GM19043 (cell line): ENCODE measurements around the gene PRRX2.
"Not testable (repeated sequence)": the region's sequence is repeated elsewhere in the genome, so short reads cannot be mapped to it uniquely, and the experiment has no call there.

Experiments used
- ATAC-seq: cut with Tn5 transposase; IDR thresholded peaks from one replicate; pipeline ENCODE4 v1.9.1; 2021; ENCODE audit warnings: low read depth; ENCODE audit not compliant: unreplicated experiment

Gene PRRX2

DNA sequence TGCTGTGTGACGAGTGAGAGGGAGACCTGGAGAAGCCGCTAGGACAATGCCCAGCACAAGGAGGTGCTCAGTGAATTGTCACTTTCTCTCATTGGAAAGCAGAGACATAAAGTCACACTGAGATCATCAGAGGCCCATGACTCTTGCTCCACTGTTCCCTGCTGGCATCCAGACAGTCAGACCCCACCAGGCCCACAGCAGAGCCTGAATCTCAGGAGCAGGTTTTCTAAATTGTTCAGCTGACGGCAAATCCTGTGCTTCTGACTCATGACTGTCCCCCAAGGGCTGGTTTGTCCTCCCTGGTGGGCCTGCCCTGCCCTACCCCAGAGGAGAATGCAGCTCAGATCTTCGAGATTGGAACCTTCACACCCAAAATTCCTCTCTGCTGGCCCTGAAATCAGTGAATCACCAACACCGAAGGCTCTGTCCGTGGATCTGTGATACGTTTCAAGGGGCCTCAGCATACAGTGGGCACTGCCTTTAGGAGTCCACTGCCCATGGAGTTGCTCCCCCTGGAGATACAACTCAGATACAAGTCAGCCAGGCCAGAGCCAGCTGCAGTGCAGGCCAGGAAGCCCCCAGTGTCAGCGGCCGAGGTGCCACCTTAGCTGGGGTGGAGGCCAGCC lies 84.7 kb downstream of the PRRX2 start:
- ATAC-seq = no peak

DNA sequence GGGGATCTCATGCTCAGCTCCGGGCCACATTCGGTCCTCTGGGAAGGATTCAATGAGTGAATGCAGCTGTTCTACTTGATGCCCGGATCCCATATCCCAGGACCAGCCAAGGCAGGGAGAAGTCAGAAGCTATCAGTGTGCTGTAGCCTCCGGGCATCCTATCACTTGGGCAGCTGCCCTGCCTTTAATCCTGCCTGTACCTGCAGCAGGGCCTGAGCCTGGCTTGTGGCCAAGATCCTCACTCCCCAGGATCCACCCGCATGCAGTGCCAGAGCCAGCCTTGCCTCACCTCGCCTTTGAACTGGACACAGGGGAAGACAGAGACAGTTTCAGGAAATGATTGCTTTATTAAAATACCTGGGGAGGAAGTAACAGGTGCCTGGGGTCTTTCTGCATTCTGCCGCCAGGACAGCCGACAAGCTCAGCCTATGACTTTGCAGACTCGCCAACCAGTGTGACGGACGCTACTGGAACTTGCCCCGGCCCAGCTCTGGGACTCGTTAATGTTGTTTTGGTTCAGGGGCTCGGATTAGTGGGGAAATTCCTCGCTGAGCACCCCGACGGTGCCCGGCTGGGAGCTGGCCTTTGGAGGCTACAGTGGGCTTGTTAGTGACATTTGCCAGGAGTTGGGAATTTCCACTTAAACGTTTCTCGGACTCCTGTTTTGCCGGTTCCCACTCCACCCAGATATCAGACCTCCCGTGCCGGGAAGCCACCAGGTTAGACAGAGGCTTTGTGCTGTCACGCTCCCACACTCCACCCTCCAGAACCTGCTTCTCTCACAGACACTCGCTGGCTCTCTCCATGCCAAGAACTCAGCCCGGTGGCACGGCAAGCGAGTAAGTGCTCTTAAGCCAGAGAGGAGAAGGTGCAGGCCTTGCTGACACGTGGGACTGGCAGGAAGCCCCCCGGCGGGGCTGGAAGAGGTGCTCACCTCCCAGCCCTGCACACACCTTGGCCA lies 86.7 kb downstream of the PRRX2 start:
- ATAC-seq = no peak

DNA sequence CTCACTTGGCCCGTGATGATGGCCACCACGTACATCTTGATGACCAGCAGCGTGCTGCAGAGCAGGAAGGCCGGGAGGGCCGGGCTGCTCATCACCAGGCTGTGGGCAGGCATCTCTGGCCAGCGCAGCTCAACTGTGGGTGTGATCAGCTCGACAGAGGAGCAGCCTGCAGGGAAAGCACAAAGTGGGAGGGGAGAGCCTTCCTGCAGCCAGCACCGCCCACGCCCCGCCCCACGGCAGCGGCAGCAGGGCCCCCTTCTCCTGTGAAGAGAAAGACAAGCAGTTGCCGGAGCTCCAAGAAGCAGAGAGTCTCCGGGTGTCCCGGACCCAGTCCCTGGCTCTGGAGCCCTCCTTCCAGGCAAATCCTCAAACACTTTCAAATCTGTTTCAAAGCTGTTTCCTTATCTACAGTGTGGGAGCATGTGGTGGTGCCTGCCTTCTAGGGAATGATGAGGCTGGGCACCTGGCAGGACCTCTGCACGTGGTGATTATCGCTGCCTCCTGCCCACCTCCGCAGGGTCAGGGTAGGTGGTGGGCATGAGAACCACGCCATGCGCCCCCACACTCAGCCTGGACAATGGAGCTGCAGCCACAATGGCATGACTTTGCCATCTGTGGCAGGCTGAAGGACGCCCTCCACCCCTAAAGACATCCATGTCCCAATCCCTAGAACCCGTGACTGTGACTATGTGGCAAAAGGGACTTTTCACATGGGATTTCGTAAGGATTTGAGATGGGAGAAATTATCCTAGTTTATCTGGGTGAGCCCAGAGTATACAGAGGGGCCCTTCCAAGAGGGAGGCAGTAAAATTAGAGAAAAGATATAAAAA lies 87.7 kb downstream of the PRRX2 start, which contains the start of gene PTGES:
Gene PTGES, minus strand, starts transcription at position 143 of the 830 bp plus-strand sequence. Its CDS starts 30 bp downstream, at position 113.
- no peak for ATAC-seq

DNA sequence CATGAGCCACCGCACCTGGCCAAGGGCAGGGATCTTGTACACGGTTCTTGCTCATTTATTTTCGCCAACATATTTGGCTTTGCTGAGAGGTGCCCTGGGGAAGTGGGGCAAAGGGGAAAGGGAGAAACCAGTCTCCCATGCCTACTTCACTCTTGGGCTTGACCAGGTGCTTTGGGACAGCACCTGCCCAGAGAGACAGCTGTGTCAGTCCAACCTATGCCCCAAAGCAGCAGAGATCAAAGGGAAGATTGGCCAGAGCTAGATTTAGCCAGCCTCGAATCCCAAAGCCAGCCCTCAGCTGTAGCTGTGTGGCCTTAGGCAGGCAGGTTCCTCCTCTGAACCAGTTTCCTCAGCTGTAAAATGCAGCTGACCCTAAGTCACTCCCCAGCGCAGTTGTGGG lies 89.7 kb downstream of the PRRX2 start:
- ATAC-seq = no peak

DNA sequence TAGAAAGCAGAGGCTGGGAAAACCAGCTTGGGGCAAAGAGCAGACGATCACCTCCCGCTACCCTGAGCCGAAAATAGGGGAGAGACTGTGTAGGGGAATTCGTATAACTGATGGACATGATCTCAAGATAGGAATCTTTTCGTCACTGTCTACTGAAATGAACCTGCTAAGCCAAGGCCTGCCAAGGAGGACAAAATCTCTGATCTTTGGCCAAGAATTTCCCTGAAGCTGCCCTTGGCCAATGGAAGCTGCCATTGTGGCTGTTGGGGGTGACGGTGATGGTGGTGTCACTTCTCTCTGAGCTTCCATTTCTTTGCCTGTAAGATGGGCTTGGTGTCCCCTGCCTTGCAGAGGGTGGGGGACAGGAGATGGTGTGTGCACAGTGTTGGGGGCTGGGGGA lies 90.7 kb downstream of the PRRX2 start:
- ATAC-seq = no peak

DNA sequence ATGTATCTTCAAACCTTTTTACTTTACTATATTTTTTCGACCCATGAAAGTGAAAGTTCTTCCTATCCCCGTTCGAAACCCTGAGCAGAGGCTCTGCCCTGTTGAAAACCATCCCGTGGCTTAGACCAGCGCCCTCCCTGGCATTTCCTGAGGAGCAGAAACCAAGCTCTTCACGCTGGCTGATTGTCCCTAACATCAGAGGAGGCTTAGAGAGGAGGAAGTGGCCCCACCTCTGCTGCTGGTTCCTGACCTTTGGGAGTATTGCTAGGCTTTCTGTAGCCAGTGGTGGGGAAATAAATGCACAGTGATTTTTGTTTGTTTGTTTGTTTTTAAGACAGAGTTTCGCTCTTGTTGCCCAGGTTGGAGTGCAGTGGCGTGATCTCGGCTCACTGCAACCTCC lies 91.6 kb downstream of the PRRX2 start:
- ATAC-seq = no peak

DNA sequence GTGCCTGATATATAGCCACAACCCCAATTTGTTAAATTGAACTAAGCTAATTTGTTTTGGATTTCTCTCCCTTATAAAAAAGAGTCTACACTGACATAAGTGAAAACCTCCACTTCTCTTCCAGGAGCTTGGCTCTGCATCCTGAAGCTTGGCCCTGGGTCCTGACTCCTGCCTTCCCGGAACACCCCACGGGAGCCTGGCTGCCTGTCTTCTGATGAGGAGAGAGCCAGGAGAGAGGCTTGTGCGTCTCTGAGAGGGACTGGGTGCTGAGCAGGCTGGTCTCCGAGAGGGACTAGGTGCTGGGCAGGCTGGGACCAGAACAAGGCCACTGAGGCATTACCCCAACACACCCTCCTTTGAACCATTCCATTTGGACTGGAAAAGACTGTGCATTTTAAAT lies 93.9 kb downstream of the PRRX2 start:
- ATAC-seq = no peak

DNA sequence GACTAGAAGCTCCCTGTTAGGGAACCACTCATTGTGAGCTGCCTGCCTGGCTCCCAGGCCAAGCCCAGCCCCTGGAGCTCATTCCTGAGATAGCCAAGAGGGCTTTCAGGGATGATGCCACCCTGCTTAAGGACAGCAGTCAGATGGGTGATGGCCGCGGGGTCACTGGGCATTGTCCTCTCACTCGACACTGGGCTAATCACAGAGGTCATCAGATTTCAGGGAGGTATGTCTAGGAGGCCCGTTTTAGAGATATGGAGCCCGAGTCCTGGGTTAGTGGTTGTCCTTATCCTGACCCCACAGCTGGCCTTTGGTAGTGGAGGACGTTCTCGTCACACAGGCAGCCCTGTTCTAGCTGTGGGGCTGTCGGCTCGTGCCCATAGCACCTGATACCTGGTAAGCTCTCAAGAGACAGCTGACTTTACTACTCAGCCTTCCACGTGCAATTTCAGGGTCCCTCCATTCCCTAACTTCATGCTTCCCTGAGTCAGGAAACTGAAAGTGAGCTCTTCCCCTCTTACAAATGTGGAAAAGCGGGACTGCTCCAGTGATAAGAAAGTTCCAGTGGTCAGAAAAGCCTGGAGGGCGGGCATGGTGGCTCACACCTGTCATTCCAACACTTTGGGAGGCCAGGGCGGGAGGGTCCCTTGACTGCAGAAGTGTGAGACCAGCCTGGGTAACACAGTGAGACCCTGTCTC lies 94.5 kb downstream of the PRRX2 start:
- no peak for ATAC-seq

DNA sequence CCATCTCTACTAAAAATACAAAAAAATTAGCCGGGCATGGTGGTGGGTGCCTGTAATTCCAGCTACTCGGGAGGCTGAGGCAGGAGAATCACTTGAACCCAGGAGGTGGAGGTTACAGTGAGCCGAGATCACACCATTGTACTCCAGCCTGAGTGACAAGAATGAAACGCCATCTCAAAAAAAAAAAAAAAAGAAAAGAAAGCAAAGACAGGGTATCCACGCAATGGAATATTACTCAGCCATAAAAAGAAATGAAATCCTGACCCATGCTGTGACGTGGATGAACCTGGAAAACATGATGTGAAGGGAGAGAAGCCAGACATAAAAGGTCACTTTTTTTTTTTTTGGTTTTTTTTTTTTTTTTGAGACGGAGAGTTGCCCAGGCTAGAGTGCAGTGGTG lies 95.3 kb downstream of the PRRX2 start:
- ATAC-seq = not testable (repeated sequence)

DNA sequence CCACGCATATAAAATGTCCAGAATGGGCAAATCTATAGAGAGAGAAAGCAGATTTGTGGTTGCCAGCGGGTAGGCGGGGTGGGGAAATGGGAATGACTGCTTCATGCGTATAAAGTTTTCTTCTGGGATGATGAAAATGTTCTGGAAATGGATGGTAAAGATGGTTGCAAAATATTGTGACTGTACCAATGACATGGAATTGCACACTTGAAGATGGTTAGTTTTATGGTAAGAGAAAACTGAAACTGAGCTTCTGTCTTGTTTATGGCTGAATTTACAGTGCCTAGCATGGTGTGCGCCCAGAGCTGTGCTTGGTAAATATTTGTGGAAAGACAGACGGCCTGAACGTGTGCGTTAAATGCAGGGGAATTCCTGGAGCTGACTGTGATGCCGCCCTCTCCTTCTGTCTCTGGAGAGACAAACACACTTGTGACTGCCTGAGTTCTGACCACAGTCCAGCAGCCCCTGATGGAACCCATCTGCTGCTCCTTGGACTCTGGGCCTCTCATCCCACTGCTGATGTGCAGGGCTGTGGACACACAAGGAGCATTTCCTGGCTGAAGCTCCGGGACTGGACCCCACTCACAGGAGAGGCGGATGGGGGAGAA lies 96.0 kb downstream of the PRRX2 start:
- no peak for ATAC-seq

DNA sequence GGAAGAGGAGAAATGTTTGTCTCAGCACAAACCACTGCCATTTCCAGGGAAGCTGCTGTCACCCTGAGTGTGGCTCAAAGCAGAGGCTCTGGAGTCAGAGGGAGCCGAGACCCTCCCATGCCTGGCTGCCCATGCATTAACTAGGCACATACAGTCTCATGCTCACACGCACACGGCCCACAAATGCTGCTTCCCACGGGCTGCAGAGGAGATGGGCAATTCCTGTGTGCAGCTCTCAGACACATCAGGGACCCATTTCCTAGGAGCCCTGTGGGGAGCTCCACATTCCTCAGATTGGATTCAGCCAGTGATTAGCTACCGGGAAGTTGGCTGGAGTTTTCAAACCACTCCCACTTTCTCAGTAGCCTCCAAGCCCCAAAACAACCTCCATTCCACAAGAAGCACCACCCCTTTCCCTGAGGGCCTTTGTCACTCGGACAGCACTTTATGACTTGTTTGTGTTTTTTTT lies 96.5 kb downstream of the PRRX2 start:
- ATAC-seq = no peak

DNA sequence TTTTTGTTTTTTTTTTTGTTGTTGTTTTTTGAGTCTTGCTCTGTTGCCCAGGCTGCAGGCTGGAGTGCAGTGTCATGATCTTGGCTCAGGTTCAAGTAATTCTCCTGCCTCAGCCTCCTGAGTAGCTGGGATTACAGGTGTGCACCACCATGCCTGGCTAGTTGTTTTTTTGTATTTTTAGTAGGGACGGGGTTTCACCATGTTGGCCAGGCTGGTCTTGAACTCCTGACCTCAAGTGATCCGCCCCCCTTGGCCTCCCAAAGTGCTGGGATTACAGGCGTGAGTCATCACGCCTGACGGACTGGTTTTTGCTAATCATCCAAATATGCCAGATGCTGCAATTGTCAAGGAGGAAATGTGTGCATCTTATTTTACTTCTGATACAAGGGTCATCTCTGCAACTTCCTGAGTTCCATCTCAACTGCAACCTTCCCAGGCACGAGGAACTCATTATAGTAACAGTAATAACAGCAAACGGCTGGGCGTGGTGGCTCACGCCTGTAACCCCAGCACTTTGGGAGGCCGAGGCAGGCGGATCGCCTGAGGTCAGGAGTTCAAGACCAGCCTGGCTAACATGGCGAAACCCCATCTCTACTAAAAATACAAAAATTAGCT lies 97.0 kb downstream of the PRRX2 start:
- not testable (repeated sequence) for ATAC-seq

DNA sequence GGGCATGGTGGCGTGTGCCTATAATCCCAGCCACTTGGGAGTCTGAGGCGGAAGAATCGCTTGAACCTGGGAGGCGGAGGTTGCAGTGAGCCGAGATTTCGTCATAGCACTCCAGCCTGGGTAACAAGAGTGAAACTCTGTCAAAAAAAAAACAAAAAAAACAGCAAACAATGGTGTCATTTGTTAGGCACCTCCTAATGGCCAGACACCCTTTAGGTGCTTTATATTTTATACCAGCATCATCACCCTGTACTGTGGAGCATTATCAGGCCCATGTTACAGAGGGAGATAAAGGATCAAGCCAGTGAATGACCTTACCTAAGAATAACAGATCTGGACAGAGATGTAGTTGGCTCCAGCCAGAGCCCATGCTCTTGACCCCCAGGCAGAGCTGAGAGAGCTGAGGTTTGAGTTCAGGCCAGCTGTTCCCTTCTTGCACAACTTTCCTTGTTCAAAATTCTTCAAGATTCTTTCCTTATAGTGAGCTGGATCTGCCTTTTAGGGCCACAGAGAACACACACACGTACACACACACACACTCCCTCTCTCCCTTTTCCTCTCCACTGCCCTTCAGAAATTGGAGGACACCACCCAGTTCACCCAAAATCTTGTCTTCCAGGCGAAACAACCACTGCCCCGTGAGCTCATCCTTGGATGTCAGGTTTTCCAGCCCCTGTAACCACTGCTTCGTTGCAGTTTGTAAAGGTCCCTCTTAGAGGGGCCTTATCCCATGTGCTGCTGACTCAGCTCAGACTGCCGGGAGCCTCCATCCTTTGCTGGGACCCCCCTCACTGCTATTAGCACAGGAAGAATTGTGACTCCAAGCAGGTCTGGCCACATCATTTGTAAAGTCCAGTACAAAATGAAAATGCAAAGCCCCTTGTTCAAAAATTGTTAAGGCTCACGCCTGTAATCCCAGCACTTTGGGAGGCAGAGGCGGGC lies 97.8 kb downstream of the PRRX2 start:
- no peak for ATAC-seq

DNA sequence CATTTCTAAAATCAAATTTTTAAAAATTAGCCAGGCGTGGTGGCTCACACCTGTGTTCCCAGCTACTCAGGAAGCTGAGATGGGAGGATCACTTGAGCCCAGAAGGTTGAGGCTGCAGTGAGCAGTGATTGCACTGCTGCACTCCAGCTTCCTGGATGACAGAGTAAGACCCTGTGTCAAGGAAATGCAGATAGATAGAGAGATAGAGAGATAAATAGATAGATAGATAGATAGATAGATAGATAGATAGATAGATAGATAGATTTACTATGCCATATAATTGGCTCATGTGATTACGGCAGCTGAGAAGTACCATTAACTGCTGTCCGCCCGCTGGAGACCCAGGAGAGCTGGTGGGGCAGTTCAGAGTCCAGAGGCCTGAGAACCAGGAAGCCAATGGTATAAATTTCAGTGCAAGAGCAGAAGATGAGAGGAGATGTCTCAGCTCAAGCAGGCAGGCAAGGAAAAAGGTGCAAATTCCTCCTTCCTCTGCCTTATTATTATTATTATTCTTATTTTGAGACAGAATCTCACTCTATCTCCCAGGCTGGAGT lies 100.4 kb downstream of the PRRX2 start:
- ATAC-seq = no peak

DNA sequence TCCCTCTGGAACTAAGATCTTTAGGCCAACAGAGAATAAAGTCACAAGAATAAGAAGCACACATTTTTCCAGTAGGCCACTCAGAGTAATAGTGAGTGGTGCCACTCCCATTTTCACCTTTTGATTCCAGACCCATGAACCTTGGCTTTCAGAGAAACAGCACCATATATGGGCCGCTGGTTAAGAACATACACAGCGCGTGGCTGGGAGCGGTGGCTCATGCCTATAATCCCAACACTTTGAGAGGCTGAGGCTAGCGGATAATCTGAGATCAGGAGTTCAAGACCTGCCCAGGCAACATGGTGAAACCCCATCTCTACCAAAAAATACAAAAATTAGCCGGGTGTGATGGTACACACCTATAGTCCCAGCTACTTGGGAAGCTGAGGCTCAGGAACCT lies 103.0 kb downstream of the PRRX2 start:
- ATAC-seq = no peak

DNA sequence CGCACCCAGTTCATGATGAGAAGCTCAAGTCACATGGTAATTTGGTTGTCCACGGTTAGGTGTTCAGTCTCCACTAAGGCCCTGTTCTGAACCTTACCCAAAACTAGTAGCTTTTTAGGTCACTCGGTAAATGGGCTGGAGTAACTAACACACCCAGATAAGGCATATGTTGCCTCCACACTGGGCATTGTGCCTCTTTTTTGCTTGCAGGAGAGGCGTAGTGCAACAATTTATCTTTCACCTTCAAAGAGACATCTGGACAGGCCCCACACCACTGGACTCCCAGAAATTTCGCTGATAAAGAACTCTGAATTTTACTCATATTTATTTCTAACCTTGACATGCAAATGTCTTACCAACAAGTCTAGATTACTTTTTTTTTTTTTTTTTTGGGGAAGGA lies 104.2 kb downstream of the PRRX2 start:
- no peak for ATAC-seq

DNA sequence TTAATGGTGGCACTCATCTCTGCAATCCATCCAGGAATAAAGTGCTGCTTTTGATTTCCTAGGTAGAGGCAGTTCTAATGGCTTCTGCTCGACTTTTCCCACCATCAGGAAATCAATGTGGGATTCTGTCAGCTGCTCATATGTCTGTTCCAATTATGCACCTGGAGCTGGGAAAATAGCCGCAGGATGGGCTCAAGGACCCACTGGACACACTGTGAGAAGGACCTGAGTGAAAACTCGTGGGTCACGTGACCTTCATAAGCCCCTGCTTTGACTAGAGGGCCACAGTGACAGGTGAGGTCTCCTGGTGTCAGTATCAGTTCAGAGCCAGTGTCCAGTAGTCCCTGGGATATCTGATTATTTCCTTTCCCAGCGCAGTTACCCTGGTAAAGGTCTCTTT lies 105.3 kb downstream of the PRRX2 start:
- ATAC-seq = no peak
